ENCODE measurements around the gene MNX1.

DNA sequence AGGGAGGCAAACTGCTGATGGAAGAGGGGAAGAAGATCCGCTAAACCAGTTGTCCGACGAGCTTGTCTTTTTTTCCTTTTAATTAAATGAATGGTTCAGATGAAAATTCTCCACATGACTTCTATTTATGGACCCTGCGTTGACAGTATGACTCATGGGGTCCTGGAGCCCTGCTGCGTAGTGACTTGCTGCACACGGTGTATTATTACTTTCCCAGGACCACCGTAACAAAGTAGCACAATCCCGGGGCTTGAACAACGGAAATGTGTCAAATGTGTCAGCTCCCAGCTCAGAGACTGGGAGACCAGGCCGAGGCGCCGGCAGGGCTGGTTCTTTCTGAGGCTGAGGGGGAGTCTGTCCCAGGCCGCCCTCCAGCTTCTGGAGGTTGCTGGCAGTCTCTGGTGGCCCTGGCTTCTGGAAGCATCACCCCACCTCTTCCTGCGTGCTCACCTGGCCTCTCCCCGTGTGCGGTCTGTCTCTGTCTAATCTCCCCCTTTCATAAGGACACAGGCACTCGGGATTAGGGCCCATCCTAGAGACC is 33.8 kb upstream of the MNX1 start:
- no peak for TF ChIP-seq EZH2 (IDR thresholded peaks at IDR 0.05; ENCODE audit: low read length, missing control alignments)
- TF ChIP-seq, protein P1, sequence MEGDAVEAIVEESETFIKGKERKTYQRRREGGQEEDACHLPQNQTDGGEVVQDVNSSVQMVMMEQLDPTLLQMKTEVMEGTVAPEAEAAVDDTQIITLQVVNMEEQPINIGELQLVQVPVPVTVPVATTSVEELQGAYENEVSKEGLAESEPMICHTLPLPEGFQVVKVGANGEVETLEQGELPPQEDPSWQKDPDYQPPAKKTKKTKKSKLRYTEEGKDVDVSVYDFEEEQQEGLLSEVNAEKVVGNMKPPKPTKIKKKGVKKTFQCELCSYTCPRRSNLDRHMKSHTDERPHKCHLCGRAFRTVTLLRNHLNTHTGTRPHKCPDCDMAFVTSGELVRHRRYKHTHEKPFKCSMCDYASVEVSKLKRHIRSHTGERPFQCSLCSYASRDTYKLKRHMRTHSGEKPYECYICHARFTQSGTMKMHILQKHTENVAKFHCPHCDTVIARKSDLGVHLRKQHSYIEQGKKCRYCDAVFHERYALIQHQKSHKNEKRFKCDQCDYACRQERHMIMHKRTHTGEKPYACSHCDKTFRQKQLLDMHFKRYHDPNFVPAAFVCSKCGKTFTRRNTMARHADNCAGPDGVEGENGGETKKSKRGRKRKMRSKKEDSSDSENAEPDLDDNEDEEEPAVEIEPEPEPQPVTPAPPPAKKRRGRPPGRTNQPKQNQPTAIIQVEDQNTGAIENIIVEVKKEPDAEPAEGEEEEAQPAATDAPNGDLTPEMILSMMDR (conservative IDR thresholded peaks at IDR 0.05 in 1 of 2, IDR thresholded peaks at IDR 0.05 in 1 of 2; ENCODE audit: low read depth in 1 of 2, low read length in 2 of 2) = no peak

Data from fibroblast of lung (primary cell).